MCF 10A (cell line): Measurements from ENCODE around the gene MCL1. TPM values are rescaled to one million over a fixed set of nuclear protein-coding genes. Genes with fewer than 3 reads are reported as not detected.
A peak's percentile ranks its signal among the peaks of the same experiment; 100 is the strongest.
"Not testable (repeated sequence)": the region's sequence is repeated elsewhere in the genome, so short reads cannot be mapped to it uniquely, and the experiment has no call there.

Source experiments
- BruUV-seq: library from RNA; stranded (reverse); fragments of 400-500 nt; replicated peaks from 2 replicates; lab custom pipeline; 2021; lab: Mats Ljungman, UMichigan
- CTCF ChIA-PET: fragments of 300-600 bp; sonication (Branson Sonifier 250); formaldehyde crosslinking; extraction: SDS; loops from one replicate; lab custom pipeline; 2021; ENCODE audit warnings: antibody characterized with exemption, inconsistent platforms; lab: Yijun Ruan, JAX
- POLR2A ChIA-PET: fragments of 300-600, 350-650 bp; sonication (Branson Sonifier 250); formaldehyde crosslinking; extraction: SDS; loops from one replicate; lab custom pipeline; 2020; ENCODE audit warnings: antibody characterized with exemption, inconsistent platforms; lab: Yijun Ruan, JAX
- DNase-seq: peaks from one replicate; pipeline ENCODE4 v3.0.0-alpha.2; 2018; ENCODE audit not compliant: unreplicated experiment
- H3K27ac Mint-ChIP-seq: one replicate; pipeline ENCODE4 v1.8.0; 2022; ENCODE audit warnings: mild to moderate bottlenecking, low read depth, mixed read lengths; ENCODE audit not compliant: unreplicated experiment
- H3K27me3 Mint-ChIP-seq: one replicate; pipeline ENCODE4 v1.8.0; 2022; ENCODE audit warnings: mixed read lengths; ENCODE audit not compliant: insufficient read depth, unreplicated experiment
- H3K36me3 Mint-ChIP-seq: one replicate; pipeline ENCODE4 v1.8.0; 2022; ENCODE audit warnings: mild to moderate bottlenecking, moderate library complexity, mixed read lengths; ENCODE audit not compliant: insufficient read depth, unreplicated experiment
- H3K4me1 Mint-ChIP-seq: one replicate; pipeline ENCODE4 v1.8.0; 2022; ENCODE audit warnings: mixed read lengths; ENCODE audit not compliant: insufficient read depth, unreplicated experiment
- H3K4me3 Mint-ChIP-seq: one replicate; pipeline ENCODE4 v1.8.0; 2022; ENCODE audit warnings: mild to moderate bottlenecking, moderate library complexity, mixed read lengths; ENCODE audit not compliant: unreplicated experiment
- H3K9me3 Mint-ChIP-seq: one replicate; pipeline ENCODE4 v1.8.0; 2022; ENCODE audit warnings: mixed read lengths; ENCODE audit not compliant: unreplicated experiment
- CTCF ChIP-seq: fragments of 200-600 bp; IDR thresholded peaks from one replicate; pipeline ENCODE4 v1.8.0; 2022; ENCODE audit warnings: antibody characterized with exemption, mild to moderate bottlenecking; ENCODE audit not compliant: unreplicated experiment
- intact Hi-C: fragments of 100-400 bp; cut with micrococcal nuclease; formaldehyde crosslinking; loops from 2 replicates; pipeline ENCODE4 v1.14.1; 2022
- total RNA-seq: library from RNA; stranded (reverse); gene quantifications from 2 replicates; pipeline ENCODE4 v1.2.3, GENCODE V29; 2022

Gene MCL1
- total RNA-seq, 1 experiment from 2014 or later, result 624 TPM

GRCh38 chr1:150604226-150604588 lies 24.8 kb upstream of the MCL1 start:
- Mint-ChIP-seq H3K4me1 (peaks cover 17% of the 10 kb centered on the region), H3K36me3 (peaks cover 37% of the 10 kb centered on the region), H3K9me3 (no peaks in the 10 kb centered on the region), H3K27ac (peak overlapping the region; percentile 94), H3K27me3 (no peaks in the 10 kb centered on the region), H3K4me3 (peak overlapping the region; percentile 11)
- ChIA-PET POLR2A (interaction anchor here (0.5 to 5.3 kb wide), 7 partner anchors 15 to 595 kb away, joined by 4 to 59 read pairs (median 17); partner anchors contain the start of genes ENSA and MCL1), CTCF (interaction anchor here (1.0 to 2.1 kb wide), 4 partner anchors 12 to 43 kb away, joined by 3 to 8 read pairs (median 3); no protein-coding TSS in a partner anchor)
- intact Hi-C loops, result no loop called here
- DNase-seq, result no peak
- no peak for TF ChIP-seq CTCF
- BruUV-seq, result TSS peak; percentile 93

GRCh38 chr1:150603711-150604110 lies 24.3 kb upstream of the MCL1 start:
- no TSS peak for BruUV-seq
- H3K27ac Mint-ChIP-seq, result peak overlapping the region; percentile 94
- ChIA-PET CTCF (interaction anchor here (0.7 to 2.1 kb wide), 7 partner anchors 12 to 209 kb away, joined by 3 to 8 read pairs (median 3); no protein-coding TSS in a partner anchor), POLR2A (interaction anchor here (0.9 to 5.3 kb wide), 9 partner anchors 8 to 39 kb away, joined by 3 to 59 read pairs (median 11); partner anchors contain the start of genes ENSA and MCL1)
- no peak for TF ChIP-seq CTCF
- no peak for DNase-seq
- H3K4me1 Mint-ChIP-seq, result peaks cover 17% of the 10 kb centered on the region
- no peak overlapping the region for H3K4me3 Mint-ChIP-seq
- H3K36me3 Mint-ChIP-seq, result peaks cover 32% of the 10 kb centered on the region
- no peaks in the 10 kb centered on the region for H3K9me3 Mint-ChIP-seq
- intact Hi-C loops, result no loop called here
- no peaks in the 10 kb centered on the region for H3K27me3 Mint-ChIP-seq

- peaks cover 25% of the 10 kb centered on the region for H3K36me3 Mint-ChIP-seq
- H3K27ac Mint-ChIP-seq, H3K9me3 Mint-ChIP-seq, DNase-seq, H3K27me3 Mint-ChIP-seq, intact Hi-C loops, BruUV-seq, H3K4me3 Mint-ChIP-seq: not testable (repeated sequence)
- peaks cover 17% of the 10 kb centered on the region for H3K4me1 Mint-ChIP-seq
- ChIA-PET POLR2A (interaction anchor here (1.3 to 1.6 kb wide), 3 partner anchors 23 to 38 kb away, joined by 3 to 6 read pairs (median 4); partner anchors contain the start of gene MCL1), CTCF (interaction anchor here (1.2 to 1.6 kb wide), 3 partner anchors 17 to 42 kb away, joined by 3 to 6 read pairs (median 6); no protein-coding TSS in a partner anchor)
Measured at GRCh38 chr1:150602372-150602771, 23.0 kb upstream of the MCL1 start.

GRCh38 chr1:150601540-150601939 lies 22.1 kb upstream of the MCL1 start:
- peaks cover 30% of the 10 kb centered on the region for H3K36me3 Mint-ChIP-seq
- POLR2A ChIA-PET, result interaction anchor here (0.5 to 1.6 kb wide), 2 partner anchors 22 to 205 kb away, joined by 3 to 4 read pairs; partner anchors contain the start of gene MCL1

GRCh38 chr1:150598346-150598745 lies 18.9 kb upstream of the MCL1 start:
- H3K4me3 Mint-ChIP-seq, H3K27ac Mint-ChIP-seq, BruUV-seq, H3K9me3 Mint-ChIP-seq, DNase-seq, H3K27me3 Mint-ChIP-seq, intact Hi-C loops: not testable (repeated sequence)
- ChIA-PET CTCF (interaction anchor here (0.6 kb wide), 2 partner anchors 11 to 30 kb away, joined by 4 read pairs; no protein-coding TSS in a partner anchor), POLR2A (interaction anchor here (1.1 to 2.1 kb wide), 2 partner anchors 12 to 30 kb away, joined by 5 to 8 read pairs; no protein-coding TSS in a partner anchor)
- Mint-ChIP-seq H3K4me1 (peaks cover 11% of the 10 kb centered on the region), H3K36me3 (peaks cover 29% of the 10 kb centered on the region)

More at GRCh38 chr1:150601540-150601939, 22.1 kb upstream of the MCL1 start:
- Mint-ChIP-seq H3K27me3 (no peaks in the 10 kb centered on the region), H3K4me1 (peaks cover 18% of the 10 kb centered on the region), H3K4me3 (no peak overlapping the region), H3K9me3 (no peaks in the 10 kb centered on the region), H3K27ac (no peak overlapping the region)
- no TSS peak for BruUV-seq
- no peak for TF ChIP-seq CTCF
- DNase-seq, result no peak
- CTCF ChIA-PET, result interaction anchor here (0.7 to 1.2 kb wide), 2 partner anchors 39 to 41 kb away, joined by 6 read pairs; no protein-coding TSS in a partner anchor
- intact Hi-C loops, result no loop called here
